GM06990 (cell line): Measurements from ENCODE around the gene GALNT16.
A peak's percentile ranks its signal among the peaks of the same experiment; 100 is the strongest.

Source experiments
- DNase-seq: peaks from one replicate; pipeline ENCODE4 v3.0.0-alpha.2; 2011; ENCODE audit not compliant: insufficient read length; ENCODE audit errors: extremely low read depth
- H3K27me3 ChIP-seq: replicated peaks from 2 replicates; pipeline ENCODE4 v1.6.0; 2011; ENCODE audit warnings: low read length; ENCODE audit not compliant: control insufficient read depth, insufficient read depth
- H3K36me3 ChIP-seq: 2 replicates; pipeline ENCODE4 v1.5.1; 2011; ENCODE audit warnings: low read length; ENCODE audit not compliant: control insufficient read depth, insufficient read depth
- H3K4me3 ChIP-seq: replicated peaks from 2 replicates; pipeline ENCODE4 v1.5.1; 2011; ENCODE audit warnings: low read depth, mild to moderate bottlenecking, control low read depth, low read length
- TF ChIP-seq, protein P1 (sequence below): IDR thresholded peaks from 2 replicates; pipeline ENCODE4 v1.5.1; 2011; ENCODE audit warnings: low read length, control low read depth, mild to moderate bottlenecking, inconsistent platforms; ENCODE audit not compliant: insufficient read depth, poor library complexity, severe bottlenecking

GALNT16 gene

DNA sequence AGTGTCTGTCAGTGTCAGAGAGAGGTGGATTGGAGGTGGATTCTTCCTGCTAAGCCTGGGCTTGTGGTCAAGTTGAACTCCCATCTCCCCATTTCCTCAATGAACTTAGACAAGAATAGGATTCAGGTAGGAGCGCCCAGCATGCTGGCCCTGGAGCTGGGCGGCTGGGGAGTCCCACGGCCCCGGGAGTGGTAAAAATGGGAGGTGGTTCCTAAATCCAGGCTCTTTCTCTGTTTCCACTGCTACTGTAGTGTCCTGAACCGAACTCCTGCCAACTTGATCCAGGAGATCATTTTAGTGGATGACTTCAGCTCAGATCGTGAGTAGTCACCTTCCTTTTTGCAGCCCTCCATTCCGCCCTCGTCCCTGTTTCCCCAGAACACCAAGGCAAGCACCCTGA, 65.1 kb downstream of the GALNT16 start:
- no peaks in the 10 kb centered on the region for H3K36me3 ChIP-seq
- H3K4me3 ChIP-seq: no peak overlapping the region
- H3K27me3 ChIP-seq: no peaks in the 10 kb centered on the region; the same call in 1 of the 2 replicates
- DNase-seq: no peak
- TF ChIP-seq, protein P1, sequence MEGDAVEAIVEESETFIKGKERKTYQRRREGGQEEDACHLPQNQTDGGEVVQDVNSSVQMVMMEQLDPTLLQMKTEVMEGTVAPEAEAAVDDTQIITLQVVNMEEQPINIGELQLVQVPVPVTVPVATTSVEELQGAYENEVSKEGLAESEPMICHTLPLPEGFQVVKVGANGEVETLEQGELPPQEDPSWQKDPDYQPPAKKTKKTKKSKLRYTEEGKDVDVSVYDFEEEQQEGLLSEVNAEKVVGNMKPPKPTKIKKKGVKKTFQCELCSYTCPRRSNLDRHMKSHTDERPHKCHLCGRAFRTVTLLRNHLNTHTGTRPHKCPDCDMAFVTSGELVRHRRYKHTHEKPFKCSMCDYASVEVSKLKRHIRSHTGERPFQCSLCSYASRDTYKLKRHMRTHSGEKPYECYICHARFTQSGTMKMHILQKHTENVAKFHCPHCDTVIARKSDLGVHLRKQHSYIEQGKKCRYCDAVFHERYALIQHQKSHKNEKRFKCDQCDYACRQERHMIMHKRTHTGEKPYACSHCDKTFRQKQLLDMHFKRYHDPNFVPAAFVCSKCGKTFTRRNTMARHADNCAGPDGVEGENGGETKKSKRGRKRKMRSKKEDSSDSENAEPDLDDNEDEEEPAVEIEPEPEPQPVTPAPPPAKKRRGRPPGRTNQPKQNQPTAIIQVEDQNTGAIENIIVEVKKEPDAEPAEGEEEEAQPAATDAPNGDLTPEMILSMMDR: no peak

DNA sequence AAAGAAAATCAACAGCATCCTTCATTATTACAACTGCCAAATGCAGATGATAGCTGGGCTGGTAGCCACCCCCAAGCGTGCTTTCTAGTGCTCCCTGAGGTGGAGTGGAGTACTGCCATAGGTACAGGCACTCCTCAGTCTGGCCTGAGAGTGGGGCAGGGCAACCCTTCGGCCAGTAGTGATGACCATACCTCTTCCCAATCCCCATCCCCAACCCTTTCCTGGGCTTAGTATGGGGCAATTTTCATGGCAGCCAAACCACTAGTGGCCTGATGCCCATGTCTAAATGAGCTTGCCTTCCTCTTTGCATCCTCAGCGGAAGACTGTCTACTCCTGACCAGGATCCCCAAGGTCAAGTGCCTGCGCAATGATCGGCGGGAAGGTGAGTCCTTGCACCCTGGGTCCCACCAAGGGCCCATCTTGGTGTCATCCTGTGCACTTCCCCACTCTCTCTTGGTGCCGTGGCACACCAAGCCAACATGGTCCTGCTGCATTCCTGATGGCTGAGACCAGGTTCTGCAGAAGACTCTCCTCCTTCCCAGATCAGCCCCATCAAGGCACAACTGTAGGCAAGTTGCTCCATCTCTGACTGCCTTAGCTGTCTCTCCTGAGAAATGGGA, 65.8 kb downstream of the GALNT16 start:
- H3K36me3 ChIP-seq: no peaks in the 10 kb centered on the region
- H3K27me3 ChIP-seq: no peaks in the 10 kb centered on the region; the same call in 1 of the 2 replicates
- DNase-seq: no peak
- TF ChIP-seq, protein P1: peak; percentile 24
- no peak overlapping the region for H3K4me3 ChIP-seq

DNA sequence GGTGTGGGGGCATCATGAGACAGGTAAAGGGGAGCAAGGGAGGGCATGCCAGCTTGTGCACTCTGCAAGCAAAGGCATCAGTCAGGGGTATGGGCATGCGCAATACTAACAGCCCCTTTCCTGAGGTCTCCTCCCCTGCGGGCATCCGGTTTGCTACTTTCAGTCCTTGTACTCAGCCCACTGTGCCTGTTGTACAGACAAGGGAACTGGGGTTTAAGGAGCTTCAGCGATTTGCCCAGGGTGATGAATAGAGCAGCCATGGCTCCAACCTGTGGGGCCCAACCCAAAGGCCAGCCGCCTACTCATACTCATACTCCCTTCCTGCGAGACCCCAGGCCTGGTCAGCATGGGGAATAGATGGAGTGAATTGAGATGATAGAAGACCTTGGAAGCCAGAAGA, 66.7 kb downstream of the GALNT16 start:
- Histone ChIP-seq H3K4me3 (no peak overlapping the region), H3K36me3 (no peaks in the 10 kb centered on the region), H3K27me3 (no peaks in the 10 kb centered on the region; the same call in 1 of the 2 replicates)
- TF ChIP-seq, protein P1: no peak
- no peak for DNase-seq

DNA sequence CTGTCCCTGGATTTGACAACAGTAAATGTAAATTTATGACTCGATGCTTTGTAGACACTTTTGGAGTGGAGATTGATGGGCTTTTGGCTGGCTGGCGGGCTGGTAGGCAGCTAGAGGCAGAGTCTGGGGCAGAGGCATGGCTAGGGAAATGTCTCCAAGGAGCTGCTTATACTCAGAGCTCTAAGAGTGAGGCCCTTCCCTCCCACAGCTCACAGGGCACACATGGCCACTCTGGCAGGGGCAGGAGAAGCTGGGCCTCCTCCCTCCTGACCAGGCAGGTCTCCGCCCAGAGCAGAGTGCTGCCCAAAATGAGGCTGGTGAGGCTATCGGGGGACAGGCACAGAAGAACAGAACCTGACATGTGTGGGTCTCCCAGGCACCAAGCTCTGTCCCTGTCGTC, 67.5 kb downstream of the GALNT16 start:
- TF ChIP-seq, protein P1: no peak
- DNase-seq: no peak
- Histone ChIP-seq H3K36me3 (no peaks in the 10 kb centered on the region), H3K4me3 (no peak overlapping the region), H3K27me3 (no peaks in the 10 kb centered on the region; the same call in 1 of the 2 replicates)

DNA sequence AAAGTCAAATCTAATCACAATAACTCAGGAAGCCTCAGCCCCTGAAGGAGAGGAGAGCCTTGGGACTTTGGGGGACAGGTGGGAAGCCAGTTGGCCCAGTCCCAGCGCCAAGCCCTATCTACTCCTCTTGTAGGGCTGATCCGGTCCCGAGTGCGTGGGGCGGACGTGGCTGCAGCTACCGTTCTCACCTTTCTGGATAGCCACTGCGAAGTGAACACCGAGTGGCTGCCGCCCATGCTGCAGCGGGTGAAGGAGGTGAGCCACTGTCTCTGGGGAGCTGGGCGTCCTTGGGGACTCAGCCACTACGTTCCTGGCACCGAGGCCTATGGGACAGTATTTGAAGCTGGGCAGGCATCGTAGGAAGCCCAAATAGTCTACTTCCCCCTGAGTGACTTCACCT, 68.4 kb downstream of the GALNT16 start:
- TF ChIP-seq, protein P1: no peak
- no peaks in the 10 kb centered on the region; the same call in 1 of the 2 replicates for H3K27me3 ChIP-seq
- DNase-seq: no peak
- H3K4me3 ChIP-seq: no peak overlapping the region
- H3K36me3 ChIP-seq: no peaks in the 10 kb centered on the region

DNA sequence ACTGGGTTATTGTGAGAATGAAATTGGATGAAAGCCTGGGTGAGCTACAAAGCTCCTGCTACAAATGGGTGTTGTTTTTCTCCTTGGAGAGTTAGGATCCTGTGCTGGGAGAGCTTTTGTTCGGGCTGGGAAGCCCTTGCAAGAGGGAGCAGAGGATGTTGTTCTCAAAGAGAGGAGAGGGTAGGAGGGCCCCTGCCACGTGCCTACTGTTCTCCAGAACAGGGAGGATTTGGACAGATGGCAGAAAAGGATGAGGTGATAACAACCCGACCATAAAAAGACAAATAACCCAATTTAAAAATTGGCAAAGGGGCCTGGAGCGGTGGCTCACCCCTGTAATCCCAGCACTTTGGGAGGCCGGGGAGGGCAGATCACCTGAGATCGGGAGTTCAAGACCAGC, 68.8 kb downstream of the GALNT16 start:
- DNase-seq: no peak
- H3K36me3 ChIP-seq: no peaks in the 10 kb centered on the region
- no peak overlapping the region for H3K4me3 ChIP-seq
- TF ChIP-seq, protein P1: no peak
- no peaks in the 10 kb centered on the region; the same call in 1 of the 2 replicates for H3K27me3 ChIP-seq
